Ishikawa (cell line): ENCODE results near the gene ZNF444.

Experiments
- CEBPB ChIP-seq: IDR thresholded peaks from 2 replicates; pipeline ENCODE4 v1.6.1; 2012
- CREB1 ChIP-seq: IDR thresholded peaks from 2 replicates; pipeline ENCODE4 v1.6.1; 2012; ENCODE audit warnings: low read depth
- EGR1 ChIP-seq: IDR thresholded peaks from 2 replicates; pipeline ENCODE4 v1.6.1; 2012
- EP300 ChIP-seq: IDR thresholded peaks from 2 replicates; pipeline ENCODE4 v1.6.1; 2012; ENCODE audit warnings: borderline replicate concordance
- FOXM1 ChIP-seq: IDR thresholded peaks from 2 replicates; pipeline ENCODE4 v1.6.1; 2012; ENCODE audit warnings: low read depth, borderline replicate concordance
- NFIC ChIP-seq: IDR thresholded peaks from 2 replicates; pipeline ENCODE4 v1.6.1; 2012
- RAD21 ChIP-seq: IDR thresholded peaks from 2 replicates; pipeline ENCODE4 v1.6.1; 2012; ENCODE audit warnings: low read depth
- TAF1 ChIP-seq: IDR thresholded peaks from 2 replicates; pipeline ENCODE4 v1.6.1; 2012; ENCODE audit warnings: low read depth, mild to moderate bottlenecking
- TCF12 ChIP-seq: IDR thresholded peaks from 2 replicates; pipeline ENCODE4 v1.6.1; 2012; ENCODE audit warnings: low read depth
- TEAD4 ChIP-seq: IDR thresholded peaks from 2 replicates; pipeline ENCODE4 v1.6.1; 2012
- YY1 ChIP-seq: IDR thresholded peaks from 2 replicates; pipeline ENCODE4 v1.6.1; 2012; ENCODE audit warnings: low read depth
- ZBTB7A ChIP-seq: IDR thresholded peaks from 2 replicates; pipeline ENCODE4 v1.6.1; 2012; ENCODE audit warnings: low read depth
- TF ChIP-seq, protein P1 (sequence below): IDR thresholded peaks from 2 replicates; pipeline ENCODE4 v1.6.1; 2012; ENCODE audit warnings: low read depth, mild to moderate bottlenecking
- TF ChIP-seq, protein P2 (sequence below): IDR thresholded peaks from 2 replicates; pipeline ENCODE4 v1.6.1; 2012
- TF ChIP-seq, protein P3 (sequence below): IDR thresholded peaks from 2 replicates; pipeline ENCODE4 v1.6.1; 2012

ZNF444 gene

DNA sequence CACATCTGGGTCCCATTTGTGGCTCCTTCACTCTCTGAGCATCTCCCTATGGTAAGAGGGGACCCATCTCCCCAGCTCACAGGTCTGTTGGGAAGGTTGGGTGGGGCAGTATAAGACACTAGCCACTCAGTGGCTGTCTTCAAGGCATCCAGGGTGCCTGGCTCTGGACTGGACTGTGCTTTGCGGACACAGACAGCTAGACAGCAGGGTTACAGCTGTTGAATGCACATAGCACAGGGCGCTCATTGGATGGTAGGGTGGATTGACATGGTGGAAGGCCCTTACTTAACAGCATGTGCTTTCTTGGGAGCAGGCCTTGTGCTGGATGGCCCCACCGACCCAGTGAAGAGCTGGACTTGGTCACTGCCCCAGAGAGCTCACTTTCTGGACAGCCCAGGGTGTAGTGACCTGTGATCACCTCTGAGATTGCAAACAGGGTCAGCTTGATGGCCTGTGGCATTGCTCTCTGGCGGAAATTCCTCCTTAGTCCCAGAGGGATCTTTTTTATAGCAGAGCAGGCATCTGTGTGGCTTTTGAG is 1.9 kb downstream of the ZNF444 start:
- TF ChIP-seq TAF1 (no peak), EGR1 (no peak)

DNA sequence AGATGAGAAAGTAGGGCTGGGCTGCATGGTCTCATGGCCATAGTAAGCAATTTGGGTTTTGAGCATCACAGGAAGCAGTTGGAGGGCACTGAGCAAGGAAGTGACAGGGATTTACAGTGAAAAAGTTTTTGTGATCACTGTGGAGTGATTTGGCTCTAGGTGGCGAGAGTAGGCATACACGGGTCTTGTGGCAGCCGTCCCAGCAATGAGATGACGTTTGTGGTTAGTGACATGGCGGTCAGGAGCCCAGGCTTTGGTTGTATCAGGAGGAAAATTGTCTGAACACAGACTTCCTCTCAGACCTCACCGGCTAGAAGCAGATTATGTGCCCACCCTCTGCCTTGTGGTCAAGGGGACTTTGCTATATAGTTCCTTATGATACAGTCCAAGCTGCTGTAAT is 3.3 kb downstream of the ZNF444 start:
- no peak for TF ChIP-seq CEBPB
- no peak for TF ChIP-seq RAD21
- TF ChIP-seq TAF1: no peak
- TF ChIP-seq TCF12: no peak
- no peak for TF ChIP-seq FOXM1
- TF ChIP-seq, protein P1, sequence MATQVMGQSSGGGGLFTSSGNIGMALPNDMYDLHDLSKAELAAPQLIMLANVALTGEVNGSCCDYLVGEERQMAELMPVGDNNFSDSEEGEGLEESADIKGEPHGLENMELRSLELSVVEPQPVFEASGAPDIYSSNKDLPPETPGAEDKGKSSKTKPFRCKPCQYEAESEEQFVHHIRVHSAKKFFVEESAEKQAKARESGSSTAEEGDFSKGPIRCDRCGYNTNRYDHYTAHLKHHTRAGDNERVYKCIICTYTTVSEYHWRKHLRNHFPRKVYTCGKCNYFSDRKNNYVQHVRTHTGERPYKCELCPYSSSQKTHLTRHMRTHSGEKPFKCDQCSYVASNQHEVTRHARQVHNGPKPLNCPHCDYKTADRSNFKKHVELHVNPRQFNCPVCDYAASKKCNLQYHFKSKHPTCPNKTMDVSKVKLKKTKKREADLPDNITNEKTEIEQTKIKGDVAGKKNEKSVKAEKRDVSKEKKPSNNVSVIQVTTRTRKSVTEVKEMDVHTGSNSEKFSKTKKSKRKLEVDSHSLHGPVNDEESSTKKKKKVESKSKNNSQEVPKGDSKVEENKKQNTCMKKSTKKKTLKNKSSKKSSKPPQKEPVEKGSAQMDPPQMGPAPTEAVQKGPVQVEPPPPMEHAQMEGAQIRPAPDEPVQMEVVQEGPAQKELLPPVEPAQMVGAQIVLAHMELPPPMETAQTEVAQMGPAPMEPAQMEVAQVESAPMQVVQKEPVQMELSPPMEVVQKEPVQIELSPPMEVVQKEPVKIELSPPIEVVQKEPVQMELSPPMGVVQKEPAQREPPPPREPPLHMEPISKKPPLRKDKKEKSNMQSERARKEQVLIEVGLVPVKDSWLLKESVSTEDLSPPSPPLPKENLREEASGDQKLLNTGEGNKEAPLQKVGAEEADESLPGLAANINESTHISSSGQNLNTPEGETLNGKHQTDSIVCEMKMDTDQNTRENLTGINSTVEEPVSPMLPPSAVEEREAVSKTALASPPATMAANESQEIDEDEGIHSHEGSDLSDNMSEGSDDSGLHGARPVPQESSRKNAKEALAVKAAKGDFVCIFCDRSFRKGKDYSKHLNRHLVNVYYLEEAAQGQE: no peak
- no peak for TF ChIP-seq ZBTB7A

DNA sequence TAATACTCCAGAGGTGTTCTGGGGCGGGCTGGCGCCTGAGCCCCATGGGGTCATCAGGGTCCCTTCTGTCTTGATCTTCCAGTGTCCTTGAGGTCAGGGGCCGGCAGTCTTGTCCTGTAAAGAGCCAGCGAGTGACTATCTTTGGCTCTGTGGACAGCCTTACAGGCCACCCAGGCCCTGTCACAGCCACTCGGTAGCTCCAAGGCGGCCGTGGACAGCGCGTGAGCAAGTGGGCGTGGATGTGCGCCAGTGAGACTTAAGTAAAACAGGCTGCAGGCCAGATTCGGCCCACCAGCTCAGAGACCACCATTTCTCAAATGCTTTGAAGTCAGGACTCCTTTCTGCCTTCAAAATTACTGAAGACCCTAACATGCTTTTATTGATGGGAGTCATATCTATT is 3.7 kb downstream of the ZNF444 start:
- no peak for TF ChIP-seq ZBTB7A
- TF ChIP-seq CREB1: no peak
- no peak for TF ChIP-seq CEBPB
- TF ChIP-seq, protein P1: no peak
- TF ChIP-seq EP300: no peak
- TF ChIP-seq FOXM1: no peak
- TF ChIP-seq EGR1: no peak
- no peak for TF ChIP-seq TAF1
- TF ChIP-seq TEAD4: no peak
- TF ChIP-seq NFIC: no peak
- TF ChIP-seq TCF12: no peak
- TF ChIP-seq, protein P2, sequence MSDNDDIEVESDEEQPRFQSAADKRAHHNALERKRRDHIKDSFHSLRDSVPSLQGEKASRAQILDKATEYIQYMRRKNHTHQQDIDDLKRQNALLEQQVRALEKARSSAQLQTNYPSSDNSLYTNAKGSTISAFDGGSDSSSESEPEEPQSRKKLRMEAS: no peak
- no peak for TF ChIP-seq RAD21
- TF ChIP-seq, protein P3, sequence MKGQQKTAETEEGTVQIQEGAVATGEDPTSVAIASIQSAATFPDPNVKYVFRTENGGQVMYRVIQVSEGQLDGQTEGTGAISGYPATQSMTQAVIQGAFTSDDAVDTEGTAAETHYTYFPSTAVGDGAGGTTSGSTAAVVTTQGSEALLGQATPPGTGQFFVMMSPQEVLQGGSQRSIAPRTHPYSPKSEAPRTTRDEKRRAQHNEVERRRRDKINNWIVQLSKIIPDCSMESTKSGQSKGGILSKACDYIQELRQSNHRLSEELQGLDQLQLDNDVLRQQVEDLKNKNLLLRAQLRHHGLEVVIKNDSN: no peak
- TF ChIP-seq YY1: no peak

DNA sequence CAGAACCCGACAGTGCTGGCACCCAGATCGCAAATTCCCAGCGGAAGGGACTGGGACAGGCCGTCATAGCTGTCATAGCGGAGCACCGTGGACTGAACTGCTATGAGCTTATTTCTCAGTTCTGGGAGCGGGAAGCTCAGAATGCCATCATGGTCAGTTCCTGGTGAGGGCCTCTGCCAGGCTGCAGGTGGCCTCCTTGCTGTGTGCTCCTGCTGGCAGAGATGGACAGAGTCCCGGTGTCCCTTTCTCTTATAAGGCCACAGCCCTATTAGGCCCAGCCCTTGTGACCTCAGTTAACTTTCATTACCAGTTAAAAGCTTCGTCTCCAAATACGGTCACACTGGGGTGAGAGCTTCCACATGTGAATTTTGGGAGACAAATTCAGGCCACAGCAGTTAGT is 4.6 kb downstream of the ZNF444 start:
- TF ChIP-seq, protein P2: no peak
- TF ChIP-seq CEBPB (no peak), ZBTB7A (no peak), RAD21 (no peak), TAF1 (no peak), TCF12 (no peak), NFIC (no peak), TEAD4 (no peak), EGR1 (no peak)

DNA sequence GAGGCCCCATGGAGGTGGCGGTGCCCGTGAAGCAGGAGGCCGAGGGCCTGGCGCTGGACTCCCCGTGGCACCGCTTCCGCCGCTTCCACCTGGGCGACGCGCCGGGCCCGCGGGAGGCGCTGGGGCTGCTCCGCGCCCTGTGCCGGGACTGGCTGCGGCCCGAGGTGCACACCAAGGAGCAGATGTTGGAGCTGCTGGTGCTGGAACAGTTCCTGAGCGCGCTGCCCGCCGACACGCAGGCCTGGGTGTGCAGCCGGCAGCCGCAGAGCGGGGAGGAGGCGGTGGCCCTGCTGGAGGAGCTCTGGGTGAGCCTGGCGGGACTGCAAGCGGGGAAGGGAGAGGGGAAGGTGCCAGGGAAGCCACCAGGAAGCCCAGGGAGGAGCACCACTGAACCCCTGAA is 5.8 kb downstream of the ZNF444 start:
- TF ChIP-seq EGR1 (no peak), EP300 (no peak), YY1 (no peak), RAD21 (no peak), TEAD4 (no peak), TCF12 (no peak), NFIC (no peak), ZBTB7A (no peak), TAF1 (no peak), CREB1 (no peak), CEBPB (no peak)
- TF ChIP-seq, protein P3: no peak

DNA sequence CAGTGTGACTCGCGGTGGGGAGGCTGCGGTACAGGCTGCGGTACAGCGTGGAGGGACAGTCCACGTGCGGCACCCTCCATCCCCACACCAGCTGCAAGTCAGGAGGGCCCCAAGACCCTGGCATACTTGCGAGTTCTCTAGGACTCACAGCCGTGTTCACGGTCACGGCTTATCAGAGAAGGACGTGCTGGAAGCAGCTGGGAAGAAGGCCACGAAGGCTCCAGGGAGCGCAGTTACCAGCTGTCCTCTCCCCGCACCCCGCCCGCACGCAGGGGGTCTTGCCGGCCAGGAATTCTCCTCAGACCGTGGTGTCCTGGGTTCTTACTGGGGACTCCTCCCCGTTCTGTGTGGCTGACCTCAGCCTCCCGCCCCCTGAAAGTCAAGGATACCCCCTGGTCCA is 6.2 kb downstream of the ZNF444 start:
- no peak for TF ChIP-seq FOXM1
- TF ChIP-seq TCF12: no peak

DNA sequence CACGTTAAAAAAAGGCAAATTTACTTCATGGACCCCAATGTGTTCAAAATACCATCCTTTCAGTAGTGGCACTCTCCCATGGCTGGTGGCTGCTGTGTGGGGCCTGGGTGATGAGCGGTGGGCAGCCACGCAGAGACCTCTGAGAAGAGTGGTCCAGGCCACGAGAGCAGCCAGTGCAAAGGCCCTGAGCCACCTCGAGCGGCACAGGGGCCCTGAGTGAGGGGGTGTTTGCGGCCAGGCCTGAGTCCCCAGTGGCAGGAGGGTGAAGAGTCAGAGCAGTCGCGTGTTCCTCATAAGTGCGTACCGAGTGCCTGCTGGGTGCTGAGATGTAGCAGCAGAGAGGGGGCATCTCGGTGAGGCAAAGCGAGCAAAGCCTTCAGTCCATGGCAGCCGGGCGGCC is 7.0 kb downstream of the ZNF444 start:
- no peak for TF ChIP-seq FOXM1
- no peak for TF ChIP-seq EP300
- no peak for TF ChIP-seq TCF12
- TF ChIP-seq TAF1: no peak
- TF ChIP-seq, protein P2: no peak
- TF ChIP-seq TEAD4: no peak
- no peak for TF ChIP-seq RAD21
- TF ChIP-seq YY1: no peak
- no peak for TF ChIP-seq NFIC
- no peak for TF ChIP-seq ZBTB7A
- TF ChIP-seq CREB1: no peak
- TF ChIP-seq CEBPB: no peak
- TF ChIP-seq, protein P3: no peak
- TF ChIP-seq, protein P1: no peak
- TF ChIP-seq EGR1: no peak
